Naive thymus-derived CD4-positive, alpha-beta T cell (primary cell): Measurements from ENCODE around the gene WWOX. TPM values are rescaled to one million over a fixed set of nuclear protein-coding genes. Genes with fewer than 3 reads are reported as not detected.

Source experiments
- ATAC-seq: fragments of 150-1000 bp; cut with Tn5 transposase; 2 replicates; pipeline ENCODE4 v1.10.0; 2021; ENCODE audit warnings: mild to moderate bottlenecking, moderate library complexity
- CTCF ChIA-PET: fragments of 350-600 bp; sonication (Branson Sonifier 250); formaldehyde crosslinking; loops from one replicate; lab custom pipeline; 2021; ENCODE audit warnings: antibody characterized with exemption; lab: Charles Lee
- POLR2A ChIA-PET: fragments of 350-600 bp; sonication (Branson Sonifier 250); formaldehyde crosslinking; loops from one replicate; lab custom pipeline; 2021; ENCODE audit warnings: antibody characterized with exemption, inconsistent platforms; lab: Charles Lee
- DNase-seq, 9 donors: peaks; one replicate each; pipeline versions ENCODE4 v3.0.0 to v3.0.0-alpha.2; 2020 to 2022; ENCODE audit warnings: mixed read lengths in 1 of 9
- H3K27ac ChIP-seq: one replicate; pipeline ENCODE4 v1.7.0; 2013; ENCODE audit warnings: mild to moderate bottlenecking, low read depth, low read length, moderate library complexity
- H3K27me3 ChIP-seq, 2 donors: one replicate each; pipeline ENCODE4 v1.7.0; 2013; ENCODE audit warnings: low read length in 2 of 2, mild to moderate bottlenecking in 2 of 2, moderate library complexity in 2 of 2; ENCODE audit not compliant: control insufficient read depth in 2 of 2, insufficient read depth in 2 of 2
- H3K36me3 ChIP-seq, 3 experiments: 1 replicate in 2 of 3; 2 replicates in 1 of 3; pipeline ENCODE4 v1.7.0; 2013; ENCODE audit warnings: low read length in 3 of 3, mild to moderate bottlenecking in 3 of 3, moderate library complexity in 1 of 3; ENCODE audit not compliant: insufficient read depth in 3 of 3, control insufficient read depth in 2 of 3
- H3K4me1 ChIP-seq, 2 donors: one replicate each; pipeline ENCODE4 v1.7.0; 2013; ENCODE audit warnings: low read length in 2 of 2, mild to moderate bottlenecking in 2 of 2, moderate library complexity in 1 of 2; ENCODE audit not compliant: control insufficient read depth in 2 of 2, insufficient read depth in 2 of 2
- H3K4me3 ChIP-seq: 2 replicates; pipeline ENCODE4 v1.7.0; 2013; ENCODE audit warnings: mild to moderate bottlenecking, low read length
- H3K9me3 ChIP-seq, 3 experiments: 1 replicate in 2 of 3; 2 replicates in 1 of 3; pipeline ENCODE4 v1.7.0; 2013; ENCODE audit warnings: low read length in 3 of 3; ENCODE audit not compliant: control insufficient read depth in 2 of 3
- H3K27ac Mint-ChIP-seq, 9 donors: one replicate each; pipeline ENCODE4 v1.8.0; 2020 to 2022; ENCODE audit warnings: mixed read lengths in 9 of 9, mild to moderate bottlenecking in 8 of 9, moderate library complexity in 5 of 9, inconsistent platforms in 2 of 9
- H3K27me3 Mint-ChIP-seq, 5 donors: one replicate each; pipeline ENCODE4 v1.8.0; 2021 to 2022; ENCODE audit warnings: mixed read lengths in 5 of 5, mild to moderate bottlenecking in 1 of 5
- H3K36me3 Mint-ChIP-seq, 5 donors: one replicate each; pipeline ENCODE4 v1.8.0; 2020 to 2022; ENCODE audit warnings: mixed read lengths in 5 of 5, mild to moderate bottlenecking in 3 of 5, inconsistent platforms in 1 of 5
- H3K4me1 Mint-ChIP-seq, 7 donors: one replicate each; pipeline ENCODE4 v1.8.0; 2020 to 2022; ENCODE audit warnings: mixed read lengths in 7 of 7, mild to moderate bottlenecking in 3 of 7, inconsistent platforms in 1 of 7
- H3K4me3 Mint-ChIP-seq, 10 donors: one replicate each; pipeline ENCODE4 v1.8.0; 2020 to 2022; ENCODE audit warnings: mild to moderate bottlenecking in 10 of 10, mixed read lengths in 10 of 10, moderate library complexity in 6 of 10, inconsistent platforms in 2 of 10
- H3K9me3 Mint-ChIP-seq, 11 donors: one replicate each; pipeline ENCODE4 v1.8.0; 2020 to 2022; ENCODE audit warnings: mixed read lengths in 11 of 11, mild to moderate bottlenecking in 4 of 11, inconsistent platforms in 1 of 11, moderate library complexity in 1 of 11
- intact Hi-C, 2 donors: fragments of 100-400 bp; cut with micrococcal nuclease; formaldehyde crosslinking; loops; one replicate each; pipeline ENCODE4 v1.15.1; 2023
- polyA plus RNA-seq, 2 donors: library from polyadenylated mRNA; unstranded; fragments of 300-500 nt; fragmentation: Illumina TruSeq; gene quantifications; one replicate each; pipeline ENCODE4 v1.2.3, GENCODE V29; 2021
- total RNA-seq, 6 experiments: library from RNA in 5 of 6; stranded (reverse) in 5 of 6; gene quantifications; 1 replicate in 5 of 6; 2 replicates in 1 of 6; pipeline ENCODE4 v1.2.3 and lab custom pipeline; 2021 to 2026

The WWOX gene
- total and polyA plus RNA-seq, 7 experiments from 2014 or later = 13.8 to 31.1 (median 20.8) TPM

DNA sequence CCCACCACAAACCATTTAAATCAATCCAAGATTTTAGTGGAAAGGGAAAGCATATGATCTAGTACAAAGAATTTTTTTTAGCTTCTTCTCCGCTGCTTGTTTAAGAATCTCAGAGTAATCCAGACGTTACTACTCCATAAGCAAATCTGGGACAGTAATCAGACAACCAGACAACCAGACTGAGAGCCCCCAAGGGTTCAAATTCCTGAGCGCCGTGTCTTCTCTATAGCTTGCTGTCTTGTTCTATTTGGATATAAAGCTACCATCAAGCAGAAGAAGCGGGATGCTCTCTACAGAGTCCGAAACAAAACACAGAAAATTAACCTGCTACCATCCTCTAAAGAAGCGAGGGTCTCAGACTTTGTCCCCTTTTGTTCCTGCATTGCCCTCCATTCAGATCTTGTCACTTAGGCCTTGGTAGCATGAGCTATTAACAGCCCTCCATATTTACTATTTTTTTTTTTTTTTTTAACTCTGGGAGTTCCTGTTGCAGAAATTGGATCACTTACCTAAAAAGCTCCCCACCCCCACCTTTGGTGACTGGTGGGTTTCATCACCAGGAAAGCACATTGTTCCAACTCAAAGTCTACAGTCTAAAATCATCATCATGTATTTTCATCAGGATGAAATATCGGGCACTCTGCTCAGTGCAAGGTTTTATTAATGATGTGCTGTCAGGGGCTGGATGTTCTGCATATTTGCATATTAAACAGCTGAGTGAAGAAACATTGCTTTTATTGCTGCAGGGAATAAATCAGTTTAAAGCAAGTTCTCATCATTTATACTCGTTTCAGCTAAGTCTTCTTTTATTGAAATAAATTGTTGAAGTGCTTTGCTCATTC, 576.7 kb downstream of the WWOX start:
- H3K36me3 ChIP-seq = no peaks in the 10 kb centered on the region
- H3K36me3 Mint-ChIP-seq = no peaks in the 10 kb centered on the region
- H3K4me3 ChIP-seq = no peak overlapping the region
- ChIA-PET POLR2A (no interaction called here), CTCF (interaction anchor here (0.6 kb wide), 1 partner anchor 1893 kb away, joined by 4 read pairs; no protein-coding TSS in a partner anchor)
- H3K27me3 ChIP-seq = no peaks in the 10 kb centered on the region
- intact Hi-C loops = no loop called here
- no peaks in the 10 kb centered on the region for H3K9me3 Mint-ChIP-seq
- peaks cover 0 to 4% (median 0%) of the 10 kb centered on the region in 7 donors for H3K4me1 Mint-ChIP-seq
- H3K4me1 ChIP-seq = no peaks in the 10 kb centered on the region
- H3K4me3 Mint-ChIP-seq = no peak overlapping the region
- no peaks in the 10 kb centered on the region for H3K9me3 ChIP-seq
- no peak overlapping the region for H3K27ac Mint-ChIP-seq
- H3K27me3 Mint-ChIP-seq = peaks cover 0 to 4% (median 0%) of the 10 kb centered on the region in 5 donors
- ATAC-seq = no peak
- DNase-seq = no peak
- no peak overlapping the region for H3K27ac ChIP-seq

DNA sequence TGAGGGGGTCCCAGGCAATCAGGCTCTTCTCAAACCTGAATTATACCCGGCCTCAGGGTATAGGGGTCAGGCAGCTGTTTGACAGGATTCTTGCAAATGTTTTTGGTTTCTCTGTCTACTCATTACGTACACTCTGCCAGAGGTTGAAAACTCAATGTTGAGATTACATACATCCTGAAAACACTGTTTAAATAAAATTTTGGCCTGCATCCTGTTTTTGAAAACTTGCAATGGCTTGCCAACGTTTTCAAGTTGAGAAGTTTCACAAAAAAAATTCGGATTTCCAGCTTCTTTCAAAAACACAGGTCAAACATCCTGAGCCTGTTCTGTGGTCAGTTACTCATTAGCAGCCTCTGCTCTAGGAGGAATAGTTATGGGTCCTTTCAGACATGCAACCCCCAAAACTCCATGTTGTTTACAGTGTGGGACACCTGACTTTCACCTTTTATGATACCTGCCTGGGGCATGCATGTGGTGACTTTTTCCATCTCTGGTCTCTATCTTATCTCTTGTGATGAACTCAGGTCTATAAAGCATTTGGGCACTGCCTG, 577.8 kb downstream of the WWOX start:
- ChIA-PET CTCF (no interaction called here), POLR2A (interaction anchor here (0.8 kb wide), 1 partner anchor 1839 kb away, joined by 4 read pairs; no protein-coding TSS in a partner anchor)
- Mint-ChIP-seq H3K27ac (no peak overlapping the region), H3K9me3 (no peaks in the 10 kb centered on the region), H3K36me3 (no peaks in the 10 kb centered on the region), H3K4me1 (peaks cover 0 to 4% (median 0%) of the 10 kb centered on the region in 7 donors), H3K27me3 (peaks cover 0 to 4% (median 0%) of the 10 kb centered on the region in 5 donors), H3K4me3 (no peak overlapping the region)
- H3K36me3 ChIP-seq = no peaks in the 10 kb centered on the region
- intact Hi-C loops = no loop called here
- ATAC-seq (no peak), DNase-seq (no peak)
- H3K27ac ChIP-seq = no peak overlapping the region
- H3K27me3 ChIP-seq = no peaks in the 10 kb centered on the region
- H3K4me3 ChIP-seq = no peak overlapping the region
- no peaks in the 10 kb centered on the region for H3K9me3 ChIP-seq
- no peaks in the 10 kb centered on the region for H3K4me1 ChIP-seq

DNA sequence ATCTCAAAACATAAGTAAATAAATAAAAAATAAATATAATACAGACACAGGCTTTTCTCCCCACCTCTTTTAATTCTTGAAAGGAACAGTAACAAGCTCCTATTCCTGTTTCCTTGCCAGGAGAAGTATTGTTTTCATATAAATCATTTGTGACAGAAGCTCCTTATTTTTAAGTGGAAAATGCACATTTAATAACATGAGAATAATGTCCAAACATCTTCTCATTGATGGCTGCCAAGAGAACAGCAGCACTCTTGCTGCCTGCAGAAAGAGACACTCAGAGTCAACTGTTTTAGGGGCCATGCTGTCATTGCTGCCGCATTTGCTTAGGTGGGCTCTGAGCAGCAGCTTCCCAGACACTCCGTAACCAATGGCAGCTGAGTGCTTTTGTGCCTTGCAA, 580.1 kb downstream of the WWOX start:
- Histone ChIP-seq H3K4me3 (no peak overlapping the region), H3K9me3 (no peaks in the 10 kb centered on the region), H3K27ac (no peak overlapping the region), H3K36me3 (no peaks in the 10 kb centered on the region), H3K27me3 (no peaks in the 10 kb centered on the region), H3K4me1 (no peaks in the 10 kb centered on the region)
- no peak for ATAC-seq
- H3K4me3 Mint-ChIP-seq = no peak overlapping the region
- peaks cover 0 to 4% (median 0%) of the 10 kb centered on the region in 7 donors for H3K4me1 Mint-ChIP-seq
- H3K27ac Mint-ChIP-seq = no peak overlapping the region
- no peaks in the 10 kb centered on the region for H3K36me3 Mint-ChIP-seq
- no peak for DNase-seq
- H3K27me3 Mint-ChIP-seq = peaks cover 0 to 4% (median 0%) of the 10 kb centered on the region in 5 donors
- ChIA-PET CTCF (no interaction called here), POLR2A (no interaction called here)
- intact Hi-C loops = no loop called here
- H3K9me3 Mint-ChIP-seq = peaks cover 0 to 2% (median 0%) of the 10 kb centered on the region in 11 donors

DNA sequence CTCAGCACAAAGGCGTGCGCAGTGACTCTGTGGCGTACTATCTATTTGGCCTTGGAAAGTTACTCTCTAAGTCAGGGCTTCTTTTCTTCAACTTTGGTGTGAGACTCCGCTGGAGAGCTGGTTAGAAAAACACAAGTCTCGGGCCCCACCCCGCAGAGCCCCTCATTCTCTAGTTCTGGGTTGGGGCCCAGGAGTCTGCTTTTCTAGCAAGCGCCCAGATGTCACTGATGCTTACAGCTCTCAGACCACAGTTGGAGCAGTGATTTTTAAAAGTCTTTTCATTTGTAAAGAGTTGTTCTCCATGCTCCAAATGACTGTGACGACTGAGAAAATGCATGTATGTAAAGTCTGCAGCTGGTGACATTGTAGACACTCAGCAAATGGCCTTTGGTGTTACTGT, 582.3 kb downstream of the WWOX start:
- no peaks in the 10 kb centered on the region for H3K36me3 Mint-ChIP-seq
- Histone ChIP-seq H3K9me3 (no peaks in the 10 kb centered on the region), H3K27ac (no peak overlapping the region), H3K36me3 (no peaks in the 10 kb centered on the region), H3K4me1 (no peaks in the 10 kb centered on the region), H3K4me3 (no peak overlapping the region), H3K27me3 (no peaks in the 10 kb centered on the region)
- DNase-seq (no peak), ATAC-seq (no peak)
- no peak overlapping the region for H3K27ac Mint-ChIP-seq
- H3K4me1 Mint-ChIP-seq = peaks cover 0 to 4% (median 0%) of the 10 kb centered on the region in 7 donors
- peaks cover 0 to 2% (median 0%) of the 10 kb centered on the region in 11 donors for H3K9me3 Mint-ChIP-seq
- intact Hi-C loops = no loop called here
- ChIA-PET CTCF (no interaction called here), POLR2A (no interaction called here)
- H3K4me3 Mint-ChIP-seq = no peak overlapping the region
- peaks cover 0 to 4% (median 0%) of the 10 kb centered on the region in 5 donors for H3K27me3 Mint-ChIP-seq

DNA sequence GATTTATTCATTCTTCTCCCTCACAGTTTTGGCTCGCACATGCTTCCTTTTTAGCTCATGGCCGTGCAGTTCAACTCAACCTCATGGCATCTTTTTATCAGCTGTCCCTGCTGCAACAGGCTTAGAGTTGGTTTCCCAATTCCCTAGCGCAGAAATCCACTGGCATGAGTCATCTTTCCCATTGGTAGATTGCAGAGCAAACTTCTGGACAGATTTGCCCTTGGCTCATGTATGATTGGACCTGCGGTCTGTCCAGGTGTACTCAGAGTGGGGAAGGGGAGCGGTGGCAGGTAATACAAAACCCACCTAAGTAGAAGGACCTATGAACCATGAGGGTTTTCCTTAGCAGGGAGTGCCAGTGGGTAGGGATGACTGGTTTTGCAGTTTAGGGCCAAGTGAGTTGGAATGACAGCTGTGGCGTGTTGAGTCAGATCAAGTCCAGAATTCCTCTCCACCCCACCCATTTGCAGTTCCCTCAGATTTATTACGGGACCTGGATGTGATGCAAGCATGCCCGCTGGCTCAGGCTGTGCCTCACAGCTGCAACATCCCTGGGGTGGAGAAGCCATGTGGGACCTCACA, 584.7 kb downstream of the WWOX start:
- no peaks in the 10 kb centered on the region for H3K36me3 ChIP-seq
- Mint-ChIP-seq H3K27me3 (no peaks in the 10 kb centered on the region), H3K4me1 (no peaks in the 10 kb centered on the region), H3K27ac (no peak overlapping the region), H3K9me3 (peaks cover 0 to 2% (median 0%) of the 10 kb centered on the region in 11 donors), H3K36me3 (no peaks in the 10 kb centered on the region), H3K4me3 (no peak overlapping the region)
- no peaks in the 10 kb centered on the region for H3K4me1 ChIP-seq
- intact Hi-C loops = no loop called here
- no peak for DNase-seq
- H3K4me3 ChIP-seq = no peak overlapping the region
- POLR2A ChIA-PET = no interaction called here
- ATAC-seq = no peak
- H3K27me3 ChIP-seq = no peaks in the 10 kb centered on the region
- no peaks in the 10 kb centered on the region for H3K9me3 ChIP-seq
- H3K27ac ChIP-seq = no peak overlapping the region
- CTCF ChIA-PET = no interaction called here

DNA sequence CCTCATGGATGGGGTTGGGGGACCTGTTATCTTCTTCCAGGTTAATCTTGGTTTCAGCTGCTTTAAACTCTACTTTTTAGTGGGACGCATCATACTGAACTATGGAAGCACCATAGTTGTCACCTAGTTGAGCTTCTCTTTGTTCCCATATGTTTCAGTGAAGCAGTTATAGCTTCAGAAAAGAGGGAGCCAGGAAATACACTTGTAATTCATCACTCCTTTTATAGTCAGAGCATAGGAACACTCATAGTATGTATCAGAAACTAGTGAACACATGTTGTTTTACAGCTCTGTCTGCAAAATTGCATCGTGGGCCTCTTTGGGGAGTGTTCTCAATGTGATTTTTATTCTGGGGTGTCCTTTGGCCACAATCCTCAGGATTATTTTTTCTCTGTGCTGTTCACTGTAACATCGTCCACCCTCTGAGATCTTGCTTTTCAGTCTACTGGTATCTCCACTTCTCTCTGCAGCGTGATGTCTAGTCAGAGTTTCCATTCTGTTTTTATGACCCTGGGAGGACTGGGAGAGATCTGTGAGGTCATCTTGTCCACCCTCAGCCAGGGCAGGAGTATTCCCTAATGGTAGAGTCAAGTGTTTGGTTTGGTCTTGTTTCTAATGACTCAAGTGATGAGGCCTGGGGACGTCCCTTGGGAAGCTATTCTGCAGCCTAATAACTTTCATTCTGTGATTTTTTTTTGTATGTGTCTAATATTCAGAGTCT, 585.4 kb downstream of the WWOX start:
- Mint-ChIP-seq H3K36me3 (no peaks in the 10 kb centered on the region), H3K27me3 (no peaks in the 10 kb centered on the region), H3K9me3 (peaks cover 0 to 2% (median 0%) of the 10 kb centered on the region in 11 donors), H3K4me3 (no peak overlapping the region), H3K27ac (no peak overlapping the region), H3K4me1 (no peaks in the 10 kb centered on the region)
- H3K27ac ChIP-seq = no peak overlapping the region
- no peaks in the 10 kb centered on the region for H3K36me3 ChIP-seq
- intact Hi-C loops = no loop called here
- no peak for DNase-seq
- no peaks in the 10 kb centered on the region for H3K4me1 ChIP-seq
- ChIA-PET CTCF (no interaction called here), POLR2A (no interaction called here)
- H3K4me3 ChIP-seq = no peak overlapping the region
- H3K9me3 ChIP-seq = no peaks in the 10 kb centered on the region
- no peak for ATAC-seq
- H3K27me3 ChIP-seq = no peaks in the 10 kb centered on the region
